Lung (tissue), 12 donors: ENCODE measurements around the gene ANKRD50. TPM values are rescaled to one million over a fixed set of nuclear protein-coding genes. Genes with fewer than 3 reads are reported as not detected.

Experiments used
- ATAC-seq: fragments of 200-7000 bp; cut with Tn5 transposase; one replicate; pipeline ENCODE4 v1.9.1; 2020; ENCODE audit warnings: moderate number of reproducible peaks; ENCODE audit not compliant: insufficient read depth, low FRiP score
- DNase-seq, 3 donors: peaks; one replicate each; pipeline ENCODE4 v3.0.0-alpha.2; 2013 to 2017
- H3K27ac ChIP-seq, 2 donors: one replicate each; pipeline ENCODE4 v1.5.1; 2013; ENCODE audit warnings: mild to moderate bottlenecking in 2 of 2, moderate library complexity in 2 of 2, control low read depth in 1 of 2, inconsistent platforms in 1 of 2, low read depth in 1 of 2, low read length in 1 of 2
- H3K27me3 ChIP-seq, 3 donors: one replicate each; pipeline ENCODE4 v1.5.1; 2013; ENCODE audit warnings: low read length in 2 of 3; ENCODE audit not compliant: control insufficient read depth in 3 of 3, insufficient read depth in 3 of 3
- H3K36me3 ChIP-seq, 4 donors: one replicate each; pipeline ENCODE4 v1.5.1; 2013; ENCODE audit warnings: low read length in 4 of 4, mild to moderate bottlenecking in 1 of 4, moderate library complexity in 1 of 4; ENCODE audit not compliant: control insufficient read depth in 4 of 4, insufficient read depth in 4 of 4
- H3K4me1 ChIP-seq, 5 donors: one replicate each; pipeline ENCODE4 v1.5.1; 2013; ENCODE audit warnings: low read length in 5 of 5, mild to moderate bottlenecking in 2 of 5, moderate library complexity in 1 of 5; ENCODE audit not compliant: control insufficient read depth in 5 of 5, insufficient read depth in 5 of 5
- H3K4me3 ChIP-seq: one replicate; pipeline ENCODE4 v1.5.1; 2013; ENCODE audit warnings: mild to moderate bottlenecking, control low read depth, moderate library complexity
- H3K9ac ChIP-seq, 2 donors: one replicate each; pipeline ENCODE4 v1.5.1; 2013; ENCODE audit warnings: low read length in 2 of 2, control low read depth in 1 of 2; ENCODE audit not compliant: insufficient read depth in 1 of 2
- H3K9me3 ChIP-seq, 4 donors: one replicate each; pipeline ENCODE4 v1.5.1; 2013; ENCODE audit warnings: low read length in 3 of 4, mild to moderate bottlenecking in 1 of 4, moderate library complexity in 1 of 4; ENCODE audit not compliant: control insufficient read depth in 4 of 4, insufficient read depth in 3 of 4
- WGBS, 2 donors: extraction: QIAGEN DNeasy Blood & Tissue Kit; methylation state at CpG; one replicate each; pipeline ENCODE4 v1.1.7; 2013; 5-methylcytosine and 5-hydroxymethylcytosine counted together
- polyA plus RNA-seq, 2 donors: library from polyadenylated mRNA; stranded (reverse); fragments of 200-250 nt; gene quantifications; one replicate each; pipeline ENCODE4 v1.2.1, GENCODE V29; 2013
- total RNA-seq, 2 donors: library from RNA; depleted of rRNA in 1 of 2; stranded (reverse); fragments of >200 nt in 1 of 2; gene quantifications; one replicate each; pipeline ENCODE4 v1.2.1, GENCODE V29; 2014 to 2021
- TF ChIP-seq, protein P1 (sequence below): IDR thresholded peaks from 2 replicates; pipeline ENCODE4 v1.5.1; 2012; ENCODE audit warnings: mild to moderate bottlenecking; ENCODE audit errors: control extremely low read depth, extremely low read depth
- donor health status: control.
- donor health status: control.
- donor health status: Bipolar disorder and iron deficiency.
- donor health status: healthy.
- donor health status: DM: yes; HTN: yes; CAD: no.

Gene ANKRD50
- total and polyA plus RNA-seq, 4 donors: 4.0 to 137 (median 11.6) TPM

DNA sequence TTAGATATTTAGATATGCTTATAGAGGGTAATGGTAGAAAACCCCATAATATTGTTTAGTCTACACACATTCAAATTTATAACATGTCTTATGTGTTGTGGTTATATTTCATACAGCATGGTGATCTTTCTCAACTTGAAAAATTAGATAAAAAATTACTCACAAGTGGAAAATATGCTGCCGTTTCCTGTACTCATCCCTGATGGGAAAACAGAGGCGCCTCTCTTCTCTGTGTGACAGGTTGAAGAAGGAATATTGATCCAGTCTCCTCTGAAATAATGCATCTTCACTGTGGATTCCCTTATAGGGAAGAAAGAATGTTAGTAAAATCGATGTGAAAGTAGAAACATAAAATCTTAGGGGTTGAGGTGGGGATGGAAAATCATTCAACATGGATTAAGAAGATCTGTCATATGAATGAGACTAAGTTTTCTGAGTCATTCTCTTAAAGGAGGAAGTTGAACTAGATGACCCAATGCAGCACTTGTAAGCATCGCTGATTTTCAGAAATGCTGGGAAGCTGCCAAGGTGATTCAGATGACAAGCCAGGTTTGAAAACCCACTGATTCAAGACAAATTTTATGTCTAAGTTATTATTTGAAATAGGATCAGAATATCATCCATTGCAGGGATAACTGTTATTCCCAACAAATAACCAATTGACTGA lies 70.7 kb downstream of the ANKRD50 start:
- Histone ChIP-seq H3K9ac (no peak overlapping the region), H3K27me3 (no peaks in the 10 kb centered on the region), H3K9me3 (no peaks in the 10 kb centered on the region), H3K4me1 (no peaks in the 10 kb centered on the region), H3K36me3 (no peaks in the 10 kb centered on the region), H3K27ac (no peak overlapping the region), H3K4me3 (no peak overlapping the region)
- 66 to 68% methylated on average over 4 of the region's 4 CpGs for WGBS, 2 donors
- DNase-seq (no peak), ATAC-seq (no peak)
- TF ChIP-seq, protein P1, sequence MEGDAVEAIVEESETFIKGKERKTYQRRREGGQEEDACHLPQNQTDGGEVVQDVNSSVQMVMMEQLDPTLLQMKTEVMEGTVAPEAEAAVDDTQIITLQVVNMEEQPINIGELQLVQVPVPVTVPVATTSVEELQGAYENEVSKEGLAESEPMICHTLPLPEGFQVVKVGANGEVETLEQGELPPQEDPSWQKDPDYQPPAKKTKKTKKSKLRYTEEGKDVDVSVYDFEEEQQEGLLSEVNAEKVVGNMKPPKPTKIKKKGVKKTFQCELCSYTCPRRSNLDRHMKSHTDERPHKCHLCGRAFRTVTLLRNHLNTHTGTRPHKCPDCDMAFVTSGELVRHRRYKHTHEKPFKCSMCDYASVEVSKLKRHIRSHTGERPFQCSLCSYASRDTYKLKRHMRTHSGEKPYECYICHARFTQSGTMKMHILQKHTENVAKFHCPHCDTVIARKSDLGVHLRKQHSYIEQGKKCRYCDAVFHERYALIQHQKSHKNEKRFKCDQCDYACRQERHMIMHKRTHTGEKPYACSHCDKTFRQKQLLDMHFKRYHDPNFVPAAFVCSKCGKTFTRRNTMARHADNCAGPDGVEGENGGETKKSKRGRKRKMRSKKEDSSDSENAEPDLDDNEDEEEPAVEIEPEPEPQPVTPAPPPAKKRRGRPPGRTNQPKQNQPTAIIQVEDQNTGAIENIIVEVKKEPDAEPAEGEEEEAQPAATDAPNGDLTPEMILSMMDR: no peak

- Histone ChIP-seq H3K27me3 (no peaks in the 10 kb centered on the region), H3K4me3 (no peak overlapping the region), H3K9ac (no peak overlapping the region), H3K4me1 (no peaks in the 10 kb centered on the region), H3K9me3 (no peaks in the 10 kb centered on the region), H3K27ac (no peak overlapping the region), H3K36me3 (no peaks in the 10 kb centered on the region)
- no peak for ATAC-seq
- TF ChIP-seq, protein P1: no peak
- WGBS, 2 donors: 87 to 94% methylated on average over 3 of the region's 3 CpGs
- no peak for DNase-seq
These were observed 72.4 kb downstream of the ANKRD50 start for GRCh38 chr4:124640022-124640730.

DNA sequence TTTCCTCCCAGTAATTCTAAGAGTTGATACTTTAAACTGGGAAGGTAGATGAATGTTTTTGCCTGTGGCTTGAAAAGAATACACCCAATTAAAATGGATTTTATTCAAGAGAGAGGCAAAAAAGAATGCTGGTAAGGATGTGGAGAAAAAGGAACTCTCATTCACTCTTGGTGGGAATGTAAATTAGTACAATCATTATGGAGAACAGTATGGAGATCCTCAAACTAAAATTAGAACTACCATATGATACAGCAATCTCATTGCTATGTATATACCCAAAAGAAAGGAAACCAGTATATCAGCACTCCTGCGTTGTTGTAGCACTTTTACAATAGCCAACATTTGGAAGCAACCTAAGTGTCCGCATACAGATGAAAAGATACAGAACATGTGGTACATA lies 75.2 kb downstream of the ANKRD50 start:
- H3K4me1 ChIP-seq: no peaks in the 10 kb centered on the region
- no peaks in the 10 kb centered on the region for H3K9me3 ChIP-seq
- 94% methylated on average over 2 of the region's 2 CpGs for WGBS, 2 donors
- ATAC-seq (no peak), DNase-seq (no peak)
- H3K27me3 ChIP-seq: no peaks in the 10 kb centered on the region
- TF ChIP-seq, protein P1: no peak
- H3K27ac ChIP-seq: no peak overlapping the region
- no peak overlapping the region for H3K4me3 ChIP-seq
- H3K36me3 ChIP-seq: no peaks in the 10 kb centered on the region
- H3K9ac ChIP-seq: no peak overlapping the region
